ENCODE results near the gene UBE3B. TPM values are rescaled to one million over a fixed set of nuclear protein-coding genes. Genes with fewer than 3 reads are reported as not detected.
A peak's percentile ranks its signal among the peaks of the same experiment; 100 is the strongest.

Gene UBE3B
- total RNA-seq, 1 experiment from 2014 or later: 29.3 TPM

DNA sequence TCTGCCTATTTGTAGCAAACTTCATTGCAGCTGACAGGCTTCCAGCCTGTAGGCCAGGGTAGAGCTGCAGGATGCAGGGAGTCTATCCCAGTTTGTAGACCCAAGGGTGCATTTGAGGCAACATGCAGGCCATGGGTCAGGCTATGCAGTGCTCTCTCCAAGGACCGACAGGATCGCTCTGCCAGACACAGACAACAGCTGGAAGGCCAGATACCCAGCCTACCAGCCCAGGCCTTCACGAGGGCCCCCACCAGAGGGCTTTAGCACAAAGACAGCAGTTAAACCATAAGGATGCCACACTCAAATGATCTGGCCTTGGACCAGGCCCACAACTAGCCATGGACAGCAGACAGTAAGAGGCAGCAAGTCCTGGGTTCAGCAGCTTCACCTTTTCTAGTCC lies 10.6 kb upstream of the UBE3B start (continued):
- TF ChIP-seq, protein P1, sequence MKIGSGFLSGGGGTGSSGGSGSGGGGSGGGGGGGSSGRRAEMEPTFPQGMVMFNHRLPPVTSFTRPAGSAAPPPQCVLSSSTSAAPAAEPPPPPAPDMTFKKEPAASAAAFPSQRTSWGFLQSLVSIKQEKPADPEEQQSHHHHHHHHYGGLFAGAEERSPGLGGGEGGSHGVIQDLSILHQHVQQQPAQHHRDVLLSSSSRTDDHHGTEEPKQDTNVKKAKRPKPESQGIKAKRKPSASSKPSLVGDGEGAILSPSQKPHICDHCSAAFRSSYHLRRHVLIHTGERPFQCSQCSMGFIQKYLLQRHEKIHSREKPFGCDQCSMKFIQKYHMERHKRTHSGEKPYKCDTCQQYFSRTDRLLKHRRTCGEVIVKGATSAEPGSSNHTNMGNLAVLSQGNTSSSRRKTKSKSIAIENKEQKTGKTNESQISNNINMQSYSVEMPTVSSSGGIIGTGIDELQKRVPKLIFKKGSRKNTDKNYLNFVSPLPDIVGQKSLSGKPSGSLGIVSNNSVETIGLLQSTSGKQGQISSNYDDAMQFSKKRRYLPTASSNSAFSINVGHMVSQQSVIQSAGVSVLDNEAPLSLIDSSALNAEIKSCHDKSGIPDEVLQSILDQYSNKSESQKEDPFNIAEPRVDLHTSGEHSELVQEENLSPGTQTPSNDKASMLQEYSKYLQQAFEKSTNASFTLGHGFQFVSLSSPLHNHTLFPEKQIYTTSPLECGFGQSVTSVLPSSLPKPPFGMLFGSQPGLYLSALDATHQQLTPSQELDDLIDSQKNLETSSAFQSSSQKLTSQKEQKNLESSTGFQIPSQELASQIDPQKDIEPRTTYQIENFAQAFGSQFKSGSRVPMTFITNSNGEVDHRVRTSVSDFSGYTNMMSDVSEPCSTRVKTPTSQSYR (CRISPR knock-in tag; IDR thresholded peaks at IDR 0.05): no peak
- TF ChIP-seq, protein P2, sequence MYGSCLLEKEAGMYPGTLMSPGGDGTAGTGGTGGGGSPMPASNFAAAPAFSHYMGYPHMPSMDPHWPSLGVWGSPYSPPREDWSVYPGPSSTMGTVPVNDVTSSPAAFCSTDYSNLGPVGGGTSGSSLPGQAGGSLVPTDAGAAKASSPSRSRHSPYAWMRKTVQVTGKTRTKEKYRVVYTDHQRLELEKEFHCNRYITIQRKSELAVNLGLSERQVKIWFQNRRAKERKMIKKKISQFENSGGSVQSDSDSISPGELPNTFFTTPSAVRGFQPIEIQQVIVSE (CRISPR knock-in tag; IDR thresholded peaks at IDR 0.05; ENCODE audit: borderline replicate concordance): no peak
- TF ChIP-seq, protein P3, sequence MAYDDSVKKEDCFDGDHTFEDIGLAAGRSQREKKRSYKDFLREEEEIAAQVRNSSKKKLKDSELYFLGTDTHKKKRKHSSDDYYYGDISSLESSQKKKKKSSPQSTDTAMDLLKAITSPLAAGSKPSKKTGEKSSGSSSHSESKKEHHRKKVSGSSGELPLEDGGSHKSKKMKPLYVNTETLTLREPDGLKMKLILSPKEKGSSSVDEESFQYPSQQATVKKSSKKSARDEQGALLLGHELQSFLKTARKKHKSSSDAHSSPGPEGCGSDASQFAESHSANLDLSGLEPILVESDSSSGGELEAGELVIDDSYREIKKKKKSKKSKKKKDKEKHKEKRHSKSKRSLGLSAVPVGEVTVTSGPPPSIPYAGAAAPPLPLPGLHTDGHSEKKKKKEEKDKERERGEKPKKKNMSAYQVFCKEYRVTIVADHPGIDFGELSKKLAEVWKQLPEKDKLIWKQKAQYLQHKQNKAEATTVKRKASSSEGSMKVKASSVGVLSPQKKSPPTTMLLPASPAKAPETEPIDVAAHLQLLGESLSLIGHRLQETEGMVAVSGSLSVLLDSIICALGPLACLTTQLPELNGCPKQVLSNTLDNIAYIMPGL (CRISPR knock-in tag; IDR thresholded peaks at IDR 0.05): no peak
- TF ChIP-seq SOX15 (CRISPR knock-in tag; IDR thresholded peaks at IDR 0.05) (no peak), CREM (CRISPR knock-in tag; IDR thresholded peaks at IDR 0.05) (no peak)

DNA sequence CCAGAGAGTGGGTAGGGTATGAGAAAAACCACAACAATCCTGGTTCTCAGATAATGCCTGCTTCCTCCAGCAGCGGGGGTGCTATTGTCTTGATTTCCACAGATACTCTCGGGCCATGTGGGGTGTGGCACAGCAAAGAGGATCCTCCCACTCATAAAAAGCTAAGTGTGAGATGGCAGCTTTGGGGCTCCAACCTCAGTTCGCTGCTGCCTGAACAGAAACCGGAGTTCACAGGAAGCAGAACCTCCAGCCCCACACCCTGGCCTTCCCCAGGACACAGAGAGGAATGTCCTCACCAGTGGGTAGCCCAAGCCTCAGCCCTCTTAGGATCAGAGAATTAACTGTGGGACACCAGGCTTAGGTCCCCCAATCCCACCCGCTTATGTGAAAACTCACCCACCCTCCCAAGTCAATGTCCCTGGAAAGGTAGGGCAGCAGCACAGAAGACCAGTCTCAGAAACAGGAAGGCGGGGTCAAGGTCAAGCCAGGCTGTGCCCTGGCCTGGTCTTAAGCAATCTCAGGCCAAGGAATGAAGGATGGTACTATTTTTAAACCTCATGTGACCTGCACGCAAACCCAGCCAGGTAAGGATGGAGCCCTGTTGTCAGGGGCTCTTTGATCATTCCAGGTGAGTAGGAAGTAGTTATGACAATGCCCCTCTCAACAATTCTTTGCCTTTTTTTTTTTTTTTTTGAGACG lies 9.3 kb upstream of the UBE3B start:
- Mint-ChIP-seq H3K4me1 (peaks cover 46% of the 10 kb centered on the region), H3K27me3 (ENCODE audit: low read depth) (no peaks in the 10 kb centered on the region), H3K4me3 (no peak overlapping the region), H3K36me3 (peaks cover 42% of the 10 kb centered on the region), H3K9me3 (no peaks in the 10 kb centered on the region), H3K27ac (peak overlapping the region; percentile 38)
- no peak for ATAC-seq
- ChIA-PET POLR2A (no interaction called here), CTCF (interaction anchor here (0.7 to 1.0 kb wide), 3 partner anchors 35 to 204 kb away, joined by 3 to 4 read pairs (median 3); no protein-coding TSS in a partner anchor)
- no peak for DNase-seq (ENCODE audit: low spot score)
- TF ChIP-seq, protein P4, sequence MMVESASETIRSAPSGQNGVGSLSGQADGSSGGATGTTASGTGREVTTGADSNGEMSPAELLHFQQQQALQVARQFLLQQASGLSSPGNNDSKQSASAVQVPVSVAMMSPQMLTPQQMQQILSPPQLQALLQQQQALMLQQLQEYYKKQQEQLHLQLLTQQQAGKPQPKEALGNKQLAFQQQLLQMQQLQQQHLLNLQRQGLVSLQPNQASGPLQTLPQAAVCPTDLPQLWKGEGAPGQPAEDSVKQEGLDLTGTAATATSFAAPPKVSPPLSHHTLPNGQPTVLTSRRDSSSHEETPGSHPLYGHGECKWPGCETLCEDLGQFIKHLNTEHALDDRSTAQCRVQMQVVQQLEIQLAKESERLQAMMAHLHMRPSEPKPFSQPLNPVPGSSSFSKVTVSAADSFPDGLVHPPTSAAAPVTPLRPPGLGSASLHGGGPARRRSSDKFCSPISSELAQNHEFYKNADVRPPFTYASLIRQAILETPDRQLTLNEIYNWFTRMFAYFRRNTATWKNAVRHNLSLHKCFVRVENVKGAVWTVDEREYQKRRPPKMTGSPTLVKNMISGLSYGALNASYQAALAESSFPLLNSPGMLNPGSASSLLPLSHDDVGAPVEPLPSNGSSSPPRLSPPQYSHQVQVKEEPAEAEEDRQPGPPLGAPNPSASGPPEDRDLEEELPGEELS (CRISPR knock-in tag; IDR thresholded peaks at IDR 0.05): no peak
- TF ChIP-seq SMAD4 (CRISPR knock-in tag; IDR thresholded peaks at IDR 0.05) (no peak), ATF1 (CRISPR knock-in tag; IDR thresholded peaks at IDR 0.05) (no peak), ZNF138 (CRISPR knock-in tag; conservative IDR thresholded peaks at IDR 0.05) (no peak), CREB1 (CRISPR knock-in tag; IDR thresholded peaks at IDR 0.05) (no peak), NFYB (CRISPR knock-in tag; conservative IDR thresholded peaks at IDR 0.05; ENCODE audit: low read depth) (no peak), NR2C2 (CRISPR knock-in tag; IDR thresholded peaks at IDR 0.05) (no peak), NFATC4 (CRISPR knock-in tag; IDR thresholded peaks at IDR 0.05) (no peak), ZNF317 (CRISPR knock-in tag; IDR thresholded peaks at IDR 0.05; ENCODE audit: borderline replicate concordance, low read depth) (no peak), JUN (CRISPR knock-in tag; IDR thresholded peaks at IDR 0.05) (no peak), FOXK1 (CRISPR knock-in tag; IDR thresholded peaks at IDR 0.05) (no peak), OVOL2 (CRISPR knock-in tag; IDR thresholded peaks at IDR 0.05; ENCODE audit: borderline replicate concordance) (no peak), ZNF396 (CRISPR knock-in tag; IDR thresholded peaks at IDR 0.05; ENCODE audit: borderline replicate concordance) (no peak)
- TF ChIP-seq, protein P5, sequence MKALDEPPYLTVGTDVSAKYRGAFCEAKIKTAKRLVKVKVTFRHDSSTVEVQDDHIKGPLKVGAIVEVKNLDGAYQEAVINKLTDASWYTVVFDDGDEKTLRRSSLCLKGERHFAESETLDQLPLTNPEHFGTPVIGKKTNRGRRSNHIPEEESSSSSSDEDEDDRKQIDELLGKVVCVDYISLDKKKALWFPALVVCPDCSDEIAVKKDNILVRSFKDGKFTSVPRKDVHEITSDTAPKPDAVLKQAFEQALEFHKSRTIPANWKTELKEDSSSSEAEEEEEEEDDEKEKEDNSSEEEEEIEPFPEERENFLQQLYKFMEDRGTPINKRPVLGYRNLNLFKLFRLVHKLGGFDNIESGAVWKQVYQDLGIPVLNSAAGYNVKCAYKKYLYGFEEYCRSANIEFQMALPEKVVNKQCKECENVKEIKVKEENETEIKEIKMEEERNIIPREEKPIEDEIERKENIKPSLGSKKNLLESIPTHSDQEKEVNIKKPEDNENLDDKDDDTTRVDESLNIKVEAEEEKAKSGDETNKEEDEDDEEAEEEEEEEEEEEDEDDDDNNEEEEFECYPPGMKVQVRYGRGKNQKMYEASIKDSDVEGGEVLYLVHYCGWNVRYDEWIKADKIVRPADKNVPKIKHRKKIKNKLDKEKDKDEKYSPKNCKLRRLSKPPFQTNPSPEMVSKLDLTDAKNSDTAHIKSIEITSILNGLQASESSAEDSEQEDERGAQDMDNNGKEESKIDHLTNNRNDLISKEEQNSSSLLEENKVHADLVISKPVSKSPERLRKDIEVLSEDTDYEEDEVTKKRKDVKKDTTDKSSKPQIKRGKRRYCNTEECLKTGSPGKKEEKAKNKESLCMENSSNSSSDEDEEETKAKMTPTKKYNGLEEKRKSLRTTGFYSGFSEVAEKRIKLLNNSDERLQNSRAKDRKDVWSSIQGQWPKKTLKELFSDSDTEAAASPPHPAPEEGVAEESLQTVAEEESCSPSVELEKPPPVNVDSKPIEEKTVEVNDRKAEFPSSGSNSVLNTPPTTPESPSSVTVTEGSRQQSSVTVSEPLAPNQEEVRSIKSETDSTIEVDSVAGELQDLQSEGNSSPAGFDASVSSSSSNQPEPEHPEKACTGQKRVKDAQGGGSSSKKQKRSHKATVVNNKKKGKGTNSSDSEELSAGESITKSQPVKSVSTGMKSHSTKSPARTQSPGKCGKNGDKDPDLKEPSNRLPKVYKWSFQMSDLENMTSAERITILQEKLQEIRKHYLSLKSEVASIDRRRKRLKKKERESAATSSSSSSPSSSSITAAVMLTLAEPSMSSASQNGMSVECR (CRISPR knock-in tag; IDR thresholded peaks at IDR 0.05; ENCODE audit: borderline replicate concordance): no peak
- TF ChIP-seq, protein P6, sequence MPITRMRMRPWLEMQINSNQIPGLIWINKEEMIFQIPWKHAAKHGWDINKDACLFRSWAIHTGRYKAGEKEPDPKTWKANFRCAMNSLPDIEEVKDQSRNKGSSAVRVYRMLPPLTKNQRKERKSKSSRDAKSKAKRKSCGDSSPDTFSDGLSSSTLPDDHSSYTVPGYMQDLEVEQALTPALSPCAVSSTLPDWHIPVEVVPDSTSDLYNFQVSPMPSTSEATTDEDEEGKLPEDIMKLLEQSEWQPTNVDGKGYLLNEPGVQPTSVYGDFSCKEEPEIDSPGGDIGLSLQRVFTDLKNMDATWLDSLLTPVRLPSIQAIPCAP (CRISPR knock-in tag; IDR thresholded peaks at IDR 0.05): no peak
- TF ChIP-seq, protein P7, sequence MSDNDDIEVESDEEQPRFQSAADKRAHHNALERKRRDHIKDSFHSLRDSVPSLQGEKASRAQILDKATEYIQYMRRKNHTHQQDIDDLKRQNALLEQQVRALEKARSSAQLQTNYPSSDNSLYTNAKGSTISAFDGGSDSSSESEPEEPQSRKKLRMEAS (CRISPR knock-in tag; IDR thresholded peaks at IDR 0.05): no peak
- TF ChIP-seq, protein P8, sequence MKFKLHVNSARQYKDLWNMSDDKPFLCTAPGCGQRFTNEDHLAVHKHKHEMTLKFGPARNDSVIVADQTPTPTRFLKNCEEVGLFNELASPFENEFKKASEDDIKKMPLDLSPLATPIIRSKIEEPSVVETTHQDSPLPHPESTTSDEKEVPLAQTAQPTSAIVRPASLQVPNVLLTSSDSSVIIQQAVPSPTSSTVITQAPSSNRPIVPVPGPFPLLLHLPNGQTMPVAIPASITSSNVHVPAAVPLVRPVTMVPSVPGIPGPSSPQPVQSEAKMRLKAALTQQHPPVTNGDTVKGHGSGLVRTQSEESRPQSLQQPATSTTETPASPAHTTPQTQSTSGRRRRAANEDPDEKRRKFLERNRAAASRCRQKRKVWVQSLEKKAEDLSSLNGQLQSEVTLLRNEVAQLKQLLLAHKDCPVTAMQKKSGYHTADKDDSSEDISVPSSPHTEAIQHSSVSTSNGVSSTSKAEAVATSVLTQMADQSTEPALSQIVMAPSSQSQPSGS (CRISPR knock-in tag; IDR thresholded peaks at IDR 0.05; ENCODE audit: borderline replicate concordance, low read depth): no peak
